B cell (primary cell): ENCODE results near the gene ZMIZ1. TPM values are rescaled to one million over a fixed set of nuclear protein-coding genes. Genes with fewer than 3 reads are reported as not detected.

ENCODE experiments used
- ATAC-seq: fragments of 200-7000 bp; cut with Tn5 transposase; one replicate; pipeline ENCODE4 v1.10.0; 2021; ENCODE audit warnings: low read depth, mild to moderate bottlenecking, moderate number of reproducible peaks, moderate library complexity
- CTCF ChIA-PET: fragments of 350-600 bp; sonication (Branson Sonifier 250); formaldehyde crosslinking; loops from one replicate; lab custom pipeline; 2021; ENCODE audit warnings: antibody characterized with exemption, inconsistent platforms; lab: Charles Lee
- POLR2A ChIA-PET: fragments of 350-600 bp; sonication (Branson Sonifier 250); formaldehyde crosslinking; loops from one replicate; lab custom pipeline; 2021; ENCODE audit warnings: antibody characterized with exemption; lab: Charles Lee
- DNase-seq: peaks from one replicate; pipeline ENCODE4 v3.0.0; 2013
- H2AFZ ChIP-seq: 2 replicates; pipeline ENCODE4 v1.6.1; 2012; ENCODE audit warnings: mild to moderate bottlenecking, low read depth, low read length; ENCODE audit not compliant: insufficient read depth, poor library complexity, severe bottlenecking
- H3K27ac ChIP-seq, 2 donors: 1 replicate in 1 of 2; 2 replicates in 1 of 2; pipeline ENCODE4 v1.5.1; 2012 to 2013; ENCODE audit warnings: low read length in 2 of 2, mild to moderate bottlenecking in 2 of 2, moderate library complexity in 1 of 2
- H3K27me3 ChIP-seq, 4 experiments: fragments of 200-600 bp in 1 of 4; sonication (generic) in 1 of 4; replicated peaks in 1 of 4; 1 replicate in 2 of 4; 2 replicates in 2 of 4; pipeline versions ENCODE4 v1.6.1 to v1.7.0; 2013 to 2016; ENCODE audit warnings: low read length in 3 of 4, mild to moderate bottlenecking in 2 of 4, mixed read lengths in 1 of 4, moderate library complexity in 1 of 4; ENCODE audit not compliant: insufficient read depth in 4 of 4, control insufficient read depth in 3 of 4; ENCODE audit errors: control extremely low read depth in 1 of 4
- H3K36me3 ChIP-seq, 2 experiments: replicated peaks in 1 of 2; 1 replicate in 1 of 2; 2 replicates in 1 of 2; pipeline versions ENCODE4 v1.6.1 to v1.7.1; 2013; ENCODE audit warnings: low read length in 1 of 2; ENCODE audit not compliant: insufficient read depth in 2 of 2, control insufficient read depth in 1 of 2; ENCODE audit errors: control extremely low read depth in 1 of 2, extremely low read depth in 1 of 2
- H3K4me1 ChIP-seq, 2 donors: fragments of 200-600 bp in 1 of 2; sonication (generic) in 1 of 2; 1 replicate in 1 of 2; 2 replicates in 1 of 2; pipeline versions ENCODE4 v1.5.1 to v1.6.1; 2013 to 2017; ENCODE audit warnings: low read length in 2 of 2; ENCODE audit not compliant: control insufficient read depth in 2 of 2, insufficient read depth in 2 of 2
- H3K4me2 ChIP-seq: replicated peaks from 2 replicates; pipeline ENCODE3; 2012; ENCODE audit warnings: mild to moderate bottlenecking, low read depth, low read length; ENCODE audit not compliant: poor library complexity, severe bottlenecking
- H3K4me3 ChIP-seq, 5 experiments: fragments of 200-600 bp in 1 of 5; sonication (generic) in 1 of 5; 1 replicate in 3 of 5; 2 replicates in 2 of 5; pipeline versions ENCODE4 v1.5.1 to v1.7.0; 2011 to 2016; ENCODE audit warnings: low read length in 4 of 5, mild to moderate bottlenecking in 4 of 5, low read depth in 2 of 5, control low read depth in 1 of 5, moderate library complexity in 1 of 5; ENCODE audit not compliant: insufficient read depth in 1 of 5; ENCODE audit errors: control extremely low read depth in 1 of 5, extremely low read depth in 1 of 5
- H3K79me2 ChIP-seq: fragments of 200-600 bp; sonication (generic); one replicate; pipeline ENCODE4 v1.6.0; 2016; ENCODE audit warnings: low read length; ENCODE audit not compliant: control insufficient read depth, insufficient read depth
- H3K9ac ChIP-seq: fragments of 200-600 bp; sonication (generic); 2 replicates; pipeline ENCODE4 v1.6.1; 2017; ENCODE audit warnings: mild to moderate bottlenecking, low read length, moderate library complexity
- H3K9me3 ChIP-seq, 3 donors: one replicate each; pipeline versions ENCODE4 v1.6.1 to v1.7.1; 2013; ENCODE audit warnings: low read length in 2 of 3; ENCODE audit not compliant: control insufficient read depth in 2 of 3, insufficient read depth in 1 of 3; ENCODE audit errors: control extremely low read depth in 1 of 3
- H4K20me1 ChIP-seq: 2 replicates; pipeline ENCODE4 v1.6.0; 2012; ENCODE audit warnings: mild to moderate bottlenecking, low read length; ENCODE audit not compliant: insufficient read depth, control insufficient read depth, poor library complexity, severe bottlenecking
- H3K27ac Mint-ChIP-seq: one replicate; pipeline ENCODE4 v1.8.0; 2021; ENCODE audit warnings: mixed read lengths
- H3K27me3 Mint-ChIP-seq: one replicate; pipeline ENCODE4 v1.8.0; 2021; ENCODE audit warnings: mixed read lengths
- H3K4me1 Mint-ChIP-seq: one replicate; pipeline ENCODE4 v1.8.0; 2021; ENCODE audit warnings: mixed read lengths
- H3K4me3 Mint-ChIP-seq: one replicate; pipeline ENCODE4 v1.8.0; 2021; ENCODE audit warnings: mixed read lengths
- H3K9me3 Mint-ChIP-seq: one replicate; pipeline ENCODE4 v1.8.0; 2022; ENCODE audit warnings: mixed read lengths; ENCODE audit not compliant: insufficient read depth
- CTCF ChIP-seq: fragments of 200-600 bp; IDR thresholded peaks from one replicate; pipeline ENCODE4 v1.8.0; 2022; ENCODE audit warnings: antibody characterized with exemption, mild to moderate bottlenecking
- EZH2 ChIP-seq: IDR thresholded peaks from 2 replicates; pipeline ENCODE4 v1.6.1; 2012; ENCODE audit warnings: borderline replicate concordance, low read depth, mild to moderate bottlenecking, moderate library complexity, low read length; ENCODE audit not compliant: insufficient read depth, poor library complexity, severe bottlenecking
- WGBS: methylation state at CpG from one replicate; pipeline ENCODE4 v1.1.5; 2013; ENCODE audit warnings: missing lambda C conversion rate; ENCODE audit not compliant: insufficient coverage; 5-methylcytosine and 5-hydroxymethylcytosine counted together
- intact Hi-C: fragments of 100-400 bp; cut with micrococcal nuclease; formaldehyde crosslinking; loops from one replicate; pipeline ENCODE4 v1.10.0; 2022
- polyA plus RNA-seq: library from polyadenylated mRNA; depleted of rRNA; stranded (reverse); fragments of >200 nt; gene quantifications from 2 replicates; pipeline ENCODE4 v1.2.3, GENCODE V29; 2012
- total RNA-seq, 2 donors: library from RNA; stranded (reverse); fragments of 120-200 nt in 1 of 2; gene quantifications; 1 replicate in 1 of 2; 2 replicates in 1 of 2; pipeline versions ENCODE4 v1.2.3 to v1.2.4, GENCODE V29; 2013 to 2022

The ZMIZ1 gene
- total and polyA plus RNA-seq, 2 donors (not counting 1 experiment from before 2014, with no cell fraction given), result 14.3 to 64.9 TPM

DNA sequence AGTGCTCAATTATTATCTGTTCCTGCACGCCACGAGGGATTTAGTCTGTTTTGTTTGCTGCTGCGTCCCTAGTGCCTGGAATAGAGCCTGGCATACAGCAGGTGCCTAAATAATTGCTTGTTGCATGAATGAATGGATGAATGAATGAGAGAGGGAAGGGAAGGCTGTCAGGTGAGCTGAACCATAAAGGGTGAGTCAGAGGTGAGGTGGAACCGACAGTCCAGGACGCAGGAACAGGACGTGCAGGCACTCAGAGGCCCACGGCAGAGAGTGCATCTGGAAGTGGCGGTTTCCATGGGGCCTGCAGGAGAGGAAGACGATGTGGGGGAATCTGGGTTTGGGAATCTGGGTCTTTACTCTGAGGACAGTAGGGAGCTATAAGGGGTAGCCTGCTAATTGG, 260.8 kb downstream of the ZMIZ1 start:
- no peak overlapping the region for H2AFZ ChIP-seq
- intact Hi-C loops, result no loop called here

More for the DNA sequence above, 260.8 kb downstream of the ZMIZ1 start:
- H3K4me1 Mint-ChIP-seq, result peaks cover 20% of the 10 kb centered on the region
- Histone ChIP-seq H3K27ac (no peak overlapping the region), H3K79me2 (no peaks in the 10 kb centered on the region), H3K9ac (no peak overlapping the region), H3K9me3 (peaks cover 0 to 4% (median 2%) of the 10 kb centered on the region in 3 donors), H3K4me1 (peaks cover 8 to 13% of the 10 kb centered on the region in 2 donors), H3K27me3 (no peaks in the 10 kb centered on the region), H3K36me3 (no peaks in the 10 kb centered on the region), H3K4me2 (no peak overlapping the region), H3K4me3 (no peak overlapping the region), H4K20me1 (no peaks in the 10 kb centered on the region)
- no peak overlapping the region for H3K4me3 Mint-ChIP-seq
- H3K27ac Mint-ChIP-seq, result peak overlapping the region; percentile 10
- no peak for DNase-seq
- ChIA-PET POLR2A (no interaction called here), CTCF (no interaction called here)
- no peak for ATAC-seq
- H3K9me3 Mint-ChIP-seq, result no peaks in the 10 kb centered on the region
- WGBS, result 89% methylated on average over 9 of the region's 9 CpGs
- TF ChIP-seq EZH2 (no peak), CTCF (no peak)
- H3K27me3 Mint-ChIP-seq, result no peaks in the 10 kb centered on the region
